NCI-H1436 (cell line): ENCODE data around the gene PKN3.
"Not testable (repeated sequence)": the region's sequence is repeated elsewhere in the genome, so short reads cannot be mapped to it uniquely, and the experiment has no call there.

Source experiments
- DNase-seq: peaks from one replicate; lab custom pipeline; 2025; lab: John Stamatoyannopoulos, UW

Gene PKN3

GRCh38 chr9:128702445-128702948, at the start of gene PKN3:
PKN3 (plus strand) TSS chr9:128702503; CDS start chr9:128702916, 413 bp downstream.
- peak; percentile 79 for DNase-seq

- DNase-seq, result no peak
Observed at GRCh38 chr9:128653908-128654307, 48.4 kb upstream of the PKN3 start.

GRCh38 chr9:128654481-128654880, 47.8 kb upstream of the PKN3 start:
- no peak for DNase-seq

- peak; percentile 92 for DNase-seq
Observed at GRCh38 chr9:128656416-128657343, 45.6 kb upstream of the PKN3 start, which contains the start of gene DYNC2I2. DYNC2I2 (minus strand) TSS chr9:128656847; CDS start chr9:128656726, 121 bp downstream.

- DNase-seq, result no peak
Observed at GRCh38 chr9:128657344-128657704, 45.0 kb upstream of the PKN3 start.

- no peak for DNase-seq
Observed at GRCh38 chr9:128657796-128658195, 44.5 kb upstream of the PKN3 start.

- DNase-seq, result not testable (repeated sequence)
Observed at GRCh38 chr9:128666481-128666941, 35.8 kb upstream of the PKN3 start.

- no peak for DNase-seq
Observed at GRCh38 chr9:128669786-128670185, 32.5 kb upstream of the PKN3 start.

- DNase-seq, result no peak
Observed at GRCh38 chr9:128675382-128675781, 26.9 kb upstream of the PKN3 start.

GRCh38 chr9:128677794-128678193, 24.5 kb upstream of the PKN3 start:
- DNase-seq, result no peak

- no peak for DNase-seq
Observed at GRCh38 chr9:128683340-128684064, 18.8 kb upstream of the PKN3 start.

- DNase-seq, result no peak
Observed at GRCh38 chr9:128684065-128684324, 18.3 kb upstream of the PKN3 start.

- peak; percentile 78 for DNase-seq
Observed at GRCh38 chr9:128684325-128685199, 17.7 kb upstream of the PKN3 start.

- no peak for DNase-seq
Observed at GRCh38 chr9:128685636-128686489, 16.4 kb upstream of the PKN3 start.

- DNase-seq, result no peak
Observed at GRCh38 chr9:128687453-128687852, 14.8 kb upstream of the PKN3 start.

- DNase-seq, result peak; percentile 94
Observed at GRCh38 chr9:128688501-128689292, 13.6 kb upstream of the PKN3 start, which contains the start of gene SET. SET (plus strand) TSS chr9:128689222; CDS start chr9:128689583, 361 bp downstream.

GRCh38 chr9:128689293-128689774, 13.0 kb upstream of the PKN3 start:
- DNase-seq, result no peak

- peak; percentile 63 for DNase-seq
Observed at GRCh38 chr9:128689820-128690683, 12.3 kb upstream of the PKN3 start.

- DNase-seq, result no peak
Observed at GRCh38 chr9:128690684-128691034, 11.6 kb upstream of the PKN3 start.
